ENCODE measurements around the gene DCTN5. TPM values are rescaled to one million over a fixed set of nuclear protein-coding genes. Genes with fewer than 3 reads are reported as not detected.
A peak's percentile ranks its signal among the peaks of the same experiment; 100 is the strongest.

DCTN5 gene
- total and polyA plus RNA-seq, 2 of the 13 experiments (the other 11 are each of a cell fraction or from before 2014, with no cell fraction given), result 105 to 207 TPM

DNA sequence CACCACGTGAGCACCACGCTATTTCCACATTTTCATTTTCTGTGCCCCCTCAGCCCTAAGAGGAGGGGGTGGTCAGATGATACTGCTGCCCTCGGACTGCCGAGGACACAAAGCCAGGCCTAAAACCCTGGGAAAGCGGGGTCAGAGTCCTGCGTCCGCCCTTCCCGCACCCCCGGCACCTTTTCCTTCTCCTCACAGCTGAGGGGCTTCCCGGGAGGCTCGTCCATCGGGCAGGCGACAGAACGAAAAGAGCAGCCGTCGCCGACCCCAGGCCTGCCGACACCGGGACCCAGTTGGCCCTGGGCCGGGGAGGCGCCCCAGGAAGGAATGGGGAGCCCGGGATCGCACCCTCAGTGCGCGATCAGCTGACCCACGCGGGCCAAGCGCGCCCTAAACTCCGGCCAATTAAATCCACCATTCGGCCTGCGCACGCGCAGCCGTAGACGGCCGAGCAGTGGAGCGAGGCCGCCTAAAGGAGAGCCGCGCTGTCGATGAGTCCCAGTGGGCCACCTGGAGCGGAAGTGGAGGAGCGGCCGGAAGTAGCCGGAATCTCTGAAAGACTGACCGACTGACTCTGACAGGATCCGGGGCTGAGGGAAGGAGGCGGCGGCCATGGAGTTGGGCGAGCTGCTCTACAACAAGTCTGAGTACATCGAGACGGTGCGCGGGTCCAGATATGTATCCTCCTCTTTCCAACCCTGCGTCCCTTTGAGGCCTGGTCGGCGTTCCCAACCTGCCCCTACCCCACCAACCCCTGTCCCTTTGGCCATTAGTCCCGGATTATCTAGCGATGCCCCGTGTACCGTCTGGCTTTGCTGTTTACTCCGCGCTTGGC, at the start of gene DCTN5, which contains the start of gene PALB2 (continued):
- TF ChIP-seq, protein P1, sequence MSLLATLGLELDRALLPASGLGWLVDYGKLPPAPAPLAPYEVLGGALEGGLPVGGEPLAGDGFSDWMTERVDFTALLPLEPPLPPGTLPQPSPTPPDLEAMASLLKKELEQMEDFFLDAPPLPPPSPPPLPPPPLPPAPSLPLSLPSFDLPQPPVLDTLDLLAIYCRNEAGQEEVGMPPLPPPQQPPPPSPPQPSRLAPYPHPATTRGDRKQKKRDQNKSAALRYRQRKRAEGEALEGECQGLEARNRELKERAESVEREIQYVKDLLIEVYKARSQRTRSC (CRISPR knock-in tag; IDR thresholded peaks at IDR 0.05; ENCODE audit: low read depth), result peak; percentile 98; the same call in 1 of the 2 replicates
- TF ChIP-seq CBX2 (IDR thresholded peaks at IDR 0.05; ENCODE audit: low read depth, low read length) (no peak), CBX2 (CRISPR knock-in tag; IDR thresholded peaks at IDR 0.05; ENCODE audit: low read depth) (no peak), NONO (IDR thresholded peaks at IDR 0.05) (no peak), NONO (CRISPR knock-in tag; conservative IDR thresholded peaks at IDR 0.05) (peak; percentile 98), GTF3A (CRISPR knock-in tag; conservative IDR thresholded peaks at IDR 0.05) (no peak; the same call in 1 of the 2 replicates), ZNF34 (CRISPR knock-in tag; IDR thresholded peaks at IDR 0.05; ENCODE audit: borderline replicate concordance) (0 out of 2 replicates have a peak, but pooled peaks have one; percentile 29), HOXA7 (CRISPR knock-in tag; IDR thresholded peaks at IDR 0.05) (no peak), KLF11 (CRISPR knock-in tag; IDR thresholded peaks at IDR 0.05) (0 out of 2 replicates have a peak, but pooled peaks have one; percentile 62), ZNF841 (CRISPR knock-in tag; IDR thresholded peaks at IDR 0.05; ENCODE audit: borderline replicate concordance) (0 out of 2 replicates have a peak, but pooled peaks have one; percentile 21), HMGA1 (CRISPR knock-in tag; conservative IDR thresholded peaks at IDR 0.05) (no peak), RARA (CRISPR knock-in tag; IDR thresholded peaks at IDR 0.05) (peak; percentile 5; the same call in 1 of the 2 replicates), FOSL1 (CRISPR knock-in tag; IDR thresholded peaks at IDR 0.05; ENCODE audit: borderline replicate concordance) (peak; percentile 70; the same call in 1 of the 2 replicates)
- TF ChIP-seq, protein P2, sequence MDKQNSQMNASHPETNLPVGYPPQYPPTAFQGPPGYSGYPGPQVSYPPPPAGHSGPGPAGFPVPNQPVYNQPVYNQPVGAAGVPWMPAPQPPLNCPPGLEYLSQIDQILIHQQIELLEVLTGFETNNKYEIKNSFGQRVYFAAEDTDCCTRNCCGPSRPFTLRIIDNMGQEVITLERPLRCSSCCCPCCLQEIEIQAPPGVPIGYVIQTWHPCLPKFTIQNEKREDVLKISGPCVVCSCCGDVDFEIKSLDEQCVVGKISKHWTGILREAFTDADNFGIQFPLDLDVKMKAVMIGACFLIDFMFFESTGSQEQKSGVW (CRISPR knock-in tag; IDR thresholded peaks at IDR 0.05; ENCODE audit: borderline replicate concordance), result peak; percentile 1
- TF ChIP-seq, protein P3, sequence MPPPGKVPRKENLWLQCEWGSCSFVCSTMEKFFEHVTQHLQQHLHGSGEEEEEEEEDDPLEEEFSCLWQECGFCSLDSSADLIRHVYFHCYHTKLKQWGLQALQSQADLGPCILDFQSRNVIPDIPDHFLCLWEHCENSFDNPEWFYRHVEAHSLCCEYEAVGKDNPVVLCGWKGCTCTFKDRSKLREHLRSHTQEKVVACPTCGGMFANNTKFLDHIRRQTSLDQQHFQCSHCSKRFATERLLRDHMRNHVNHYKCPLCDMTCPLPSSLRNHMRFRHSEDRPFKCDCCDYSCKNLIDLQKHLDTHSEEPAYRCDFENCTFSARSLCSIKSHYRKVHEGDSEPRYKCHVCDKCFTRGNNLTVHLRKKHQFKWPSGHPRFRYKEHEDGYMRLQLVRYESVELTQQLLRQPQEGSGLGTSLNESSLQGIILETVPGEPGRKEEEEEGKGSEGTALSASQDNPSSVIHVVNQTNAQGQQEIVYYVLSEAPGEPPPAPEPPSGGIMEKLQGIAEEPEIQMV (CRISPR knock-in tag; IDR thresholded peaks at IDR 0.05; ENCODE audit: low read depth), result peak; percentile 93
- TF ChIP-seq, protein P4, sequence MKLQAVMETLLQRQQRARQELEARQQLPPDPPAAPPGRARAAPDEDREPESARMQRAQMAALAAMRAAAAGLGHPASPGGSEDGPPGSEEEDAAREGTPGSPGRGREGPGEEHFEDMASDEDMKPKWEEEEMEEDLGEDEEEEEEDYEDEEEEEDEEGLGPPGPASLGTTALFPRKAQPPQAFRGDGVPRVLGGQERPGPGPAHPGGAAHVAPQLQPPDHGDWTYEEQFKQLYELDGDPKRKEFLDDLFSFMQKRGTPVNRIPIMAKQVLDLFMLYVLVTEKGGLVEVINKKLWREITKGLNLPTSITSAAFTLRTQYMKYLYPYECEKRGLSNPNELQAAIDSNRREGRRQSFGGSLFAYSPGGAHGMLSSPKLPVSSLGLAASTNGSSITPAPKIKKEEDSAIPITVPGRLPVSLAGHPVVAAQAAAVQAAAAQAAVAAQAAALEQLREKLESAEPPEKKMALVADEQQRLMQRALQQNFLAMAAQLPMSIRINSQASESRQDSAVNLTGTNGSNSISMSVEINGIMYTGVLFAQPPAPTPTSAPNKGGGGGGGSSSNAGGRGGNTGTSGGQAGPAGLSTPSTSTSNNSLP (IDR thresholded peaks at IDR 0.05; ENCODE audit: low read depth, low read length), result peak; percentile 90
- TF ChIP-seq, protein P5, sequence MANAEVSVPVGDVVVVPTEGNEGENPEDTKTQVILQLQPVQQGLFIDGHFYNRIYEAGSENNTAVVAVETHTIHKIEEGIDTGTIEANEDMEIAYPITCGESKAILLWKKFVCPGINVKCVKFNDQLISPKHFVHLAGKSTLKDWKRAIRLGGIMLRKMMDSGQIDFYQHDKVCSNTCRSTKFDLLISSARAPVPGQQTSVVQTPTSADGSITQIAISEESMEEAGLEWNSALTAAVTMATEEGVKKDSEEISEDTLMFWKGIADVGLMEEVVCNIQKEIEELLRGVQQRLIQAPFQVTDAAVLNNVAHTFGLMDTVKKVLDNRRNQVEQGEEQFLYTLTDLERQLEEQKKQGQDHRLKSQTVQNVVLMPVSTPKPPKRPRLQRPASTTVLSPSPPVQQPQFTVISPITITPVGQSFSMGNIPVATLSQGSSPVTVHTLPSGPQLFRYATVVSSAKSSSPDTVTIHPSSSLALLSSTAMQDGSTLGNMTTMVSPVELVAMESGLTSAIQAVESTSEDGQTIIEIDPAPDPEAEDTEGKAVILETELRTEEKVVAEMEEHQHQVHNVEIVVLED (CRISPR knock-in tag; IDR thresholded peaks at IDR 0.05; ENCODE audit: borderline replicate concordance), result peak; percentile 96
- TF ChIP-seq, protein P6, sequence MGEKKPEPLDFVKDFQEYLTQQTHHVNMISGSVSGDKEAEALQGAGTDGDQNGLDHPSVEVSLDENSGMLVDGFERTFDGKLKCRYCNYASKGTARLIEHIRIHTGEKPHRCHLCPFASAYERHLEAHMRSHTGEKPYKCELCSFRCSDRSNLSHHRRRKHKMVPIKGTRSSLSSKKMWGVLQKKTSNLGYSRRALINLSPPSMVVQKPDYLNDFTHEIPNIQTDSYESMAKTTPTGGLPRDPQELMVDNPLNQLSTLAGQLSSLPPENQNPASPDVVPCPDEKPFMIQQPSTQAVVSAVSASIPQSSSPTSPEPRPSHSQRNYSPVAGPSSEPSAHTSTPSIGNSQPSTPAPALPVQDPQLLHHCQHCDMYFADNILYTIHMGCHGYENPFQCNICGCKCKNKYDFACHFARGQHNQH (CRISPR knock-in tag; IDR thresholded peaks at IDR 0.05), result peak; percentile 97
